Neural progenitor cell (in vitro differentiated cells): ENCODE results near the gene UBE2Z. TPM values are rescaled to one million over a fixed set of nuclear protein-coding genes. Genes with fewer than 3 reads are reported as not detected.

Source experiments
- DNase-seq: peaks from one replicate; pipeline ENCODE4 v3.0.0-alpha.2; 2016; ENCODE audit warnings: low spot score
- H2AFZ ChIP-seq: fragments of 200-600 bp; sonication (generic); replicated peaks from 2 replicates; pipeline ENCODE4 v1.6.1; 2016; ENCODE audit warnings: antibody characterized with exemption
- H3F3A ChIP-seq: fragments of 200-600 bp; sonication (generic); 2 replicates; pipeline ENCODE4 v1.6.1; 2016; ENCODE audit warnings: antibody characterized with exemption, low read depth
- H3K27ac ChIP-seq: fragments of 200-600 bp; sonication (generic); 2 replicates; pipeline ENCODE4 v1.5.1; 2016; ENCODE audit warnings: mild to moderate bottlenecking
- H3K27me3 ChIP-seq: fragments of 200-600 bp; sonication (generic); 2 replicates; pipeline ENCODE4 v1.6.1; 2016; ENCODE audit warnings: mild to moderate bottlenecking, moderate library complexity
- H3K36me3 ChIP-seq: fragments of 200-600 bp; sonication (generic); 2 replicates; pipeline ENCODE4 v1.5.1; 2016
- H3K4me1 ChIP-seq: fragments of 200-600 bp; sonication (generic); 2 replicates; pipeline ENCODE4 v1.6.1; 2016; ENCODE audit warnings: mixed run types
- H3K4me2 ChIP-seq: fragments of 200-600 bp; sonication (generic); 2 replicates; pipeline ENCODE4 v1.6.1; 2016
- H3K4me3 ChIP-seq: fragments of 200-600 bp; sonication (generic); 2 replicates; pipeline ENCODE4 v1.5.1; 2016
- H3K79me2 ChIP-seq: fragments of 200-600 bp; sonication (generic); 2 replicates; pipeline ENCODE4 v1.6.1; 2016; ENCODE audit warnings: low read depth
- H3K9ac ChIP-seq: fragments of 200-600 bp; sonication (generic); 2 replicates; pipeline ENCODE4 v1.6.1; 2016
- H3K9me3 ChIP-seq: fragments of 200-600 bp; sonication (generic); 2 replicates; pipeline ENCODE4 v1.5.1; 2016; ENCODE audit warnings: low read depth
- H4K20me1 ChIP-seq: fragments of 200-600 bp; sonication (generic); 2 replicates; pipeline ENCODE4 v1.6.1; 2016; ENCODE audit warnings: low read depth
- H3K27ac Mint-ChIP-seq: 3 replicates; pipeline ENCODE4 v1.8.0; 2021; ENCODE audit warnings: mixed read lengths
- H3K27me3 Mint-ChIP-seq: 2 replicates; pipeline ENCODE4 v1.8.0; 2022; ENCODE audit warnings: low read depth, mild to moderate bottlenecking, inconsistent platforms, moderate library complexity, mixed read lengths; ENCODE audit not compliant: insufficient read depth
- H3K36me3 Mint-ChIP-seq: 3 replicates; pipeline ENCODE4 v1.8.0; 2021; ENCODE audit warnings: mixed read lengths
- H3K4me1 Mint-ChIP-seq: 3 replicates; pipeline ENCODE4 v1.8.0; 2021; ENCODE audit warnings: mixed read lengths
- H3K4me3 Mint-ChIP-seq: 3 replicates; pipeline ENCODE4 v1.8.0; 2021; ENCODE audit warnings: mild to moderate bottlenecking, moderate library complexity, mixed read lengths
- H3K9me3 Mint-ChIP-seq: 3 replicates; pipeline ENCODE4 v1.8.0; 2020; ENCODE audit warnings: mixed read lengths
- CTCF ChIP-seq: fragments of 200-600 bp; sonication (generic); IDR thresholded peaks from 2 replicates; pipeline ENCODE4 v1.5.1; 2017; ENCODE audit warnings: antibody characterized with exemption, mild to moderate bottlenecking
- EZH2 ChIP-seq: fragments of 200-600 bp; sonication (generic); IDR thresholded peaks from 2 replicates; pipeline ENCODE4 v1.6.1; 2017; ENCODE audit warnings: antibody characterized with exemption, mild to moderate bottlenecking, moderate library complexity
- EZH2phosphoT487 ChIP-seq: fragments of 200-600 bp; sonication (generic); IDR thresholded peaks from 2 replicates; pipeline ENCODE4 v1.6.1; 2017; ENCODE audit warnings: antibody characterized with exemption
- total RNA-seq: library from RNA; depleted of rRNA; stranded (reverse); fragments of >200 nt; gene quantifications from 2 replicates; pipeline ENCODE4 v1.2.3, GENCODE V29; 2015; ENCODE audit warnings: low replicate concordance

The UBE2Z gene
- total RNA-seq: 45.5 and 57.9 TPM in 2 replicates

GRCh38 chr17:48908047-48908843, at the start of gene UBE2Z:
UBE2Z (plus strand) TSS chr17:48908407; CDS start chr17:48908504, 97 bp downstream.
- Histone ChIP-seq H3K9me3 (no peaks in the 10 kb centered on the region), H4K20me1 (peaks cover 42% of the 10 kb centered on the region), H3F3A (peaks cover 18% of the 10 kb centered on the region), H2AFZ (peak within 1 kb of the TSS; percentile 13), H3K4me2 (peak within 1 kb of the TSS; percentile 97), H3K79me2 (peaks cover 67% of the 10 kb centered on the region), H3K27ac (peak within 1 kb of the TSS; percentile 65), H3K4me3 (peak within 1 kb of the TSS; percentile 90), H3K4me1 (peaks cover 14% of the 10 kb centered on the region), H3K36me3 (no peaks in the 10 kb centered on the region), H3K27me3 (no peaks in the 10 kb centered on the region), H3K9ac (peak within 1 kb of the TSS; percentile 79)
- peak; percentile 56 for TF ChIP-seq CTCF
- no peak for TF ChIP-seq EZH2phosphoT487
- Mint-ChIP-seq H3K9me3 (no peaks in the 10 kb centered on the region), H3K4me3 (peak within 1 kb of the TSS; percentile 98), H3K36me3 (peaks cover 26% of the 10 kb centered on the region), H3K27ac (peak within 1 kb of the TSS; percentile 99), H3K4me1 (peaks cover 32% of the 10 kb centered on the region), H3K27me3 (peaks cover 6% of the 10 kb centered on the region)
- peak; percentile 97 for DNase-seq

GRCh38 chr17:48860034-48860433, 48.2 kb upstream of the UBE2Z start:
- Histone ChIP-seq H3K4me2 (no peak overlapping the region), H3K4me1 (no peaks in the 10 kb centered on the region), H3K27ac (no peak overlapping the region), H3K9me3 (no peaks in the 10 kb centered on the region), H3K4me3 (no peak overlapping the region), H3F3A (peaks cover 5% of the 10 kb centered on the region), H3K79me2 (no peaks in the 10 kb centered on the region), H2AFZ (no peak overlapping the region), H4K20me1 (no peaks in the 10 kb centered on the region), H3K9ac (no peak overlapping the region), H3K27me3 (no peaks in the 10 kb centered on the region), H3K36me3 (no peaks in the 10 kb centered on the region)
- Mint-ChIP-seq H3K4me1 (no peaks in the 10 kb centered on the region), H3K9me3 (no peaks in the 10 kb centered on the region), H3K4me3 (no peak overlapping the region), H3K27ac (no peak overlapping the region), H3K36me3 (peaks cover 7% of the 10 kb centered on the region), H3K27me3 (peaks cover 2% of the 10 kb centered on the region)
- TF ChIP-seq EZH2 (no peak), CTCF (peak; percentile 39)
- DNase-seq: no peak

GRCh38 chr17:48860456-48860855, 47.8 kb upstream of the UBE2Z start:
- TF ChIP-seq EZH2: no peak
- TF ChIP-seq CTCF: no peak
- no peak for TF ChIP-seq EZH2phosphoT487
- Mint-ChIP-seq H3K27ac (no peak overlapping the region), H3K36me3 (peaks cover 7% of the 10 kb centered on the region), H3K4me1 (no peaks in the 10 kb centered on the region), H3K27me3 (peaks cover 2% of the 10 kb centered on the region), H3K9me3 (no peaks in the 10 kb centered on the region), H3K4me3 (no peak overlapping the region)
- H3K9me3 ChIP-seq: no peaks in the 10 kb centered on the region
- no peaks in the 10 kb centered on the region for H4K20me1 ChIP-seq
- no peak overlapping the region for H2AFZ ChIP-seq
- no peak overlapping the region for H3K4me3 ChIP-seq
- no peak overlapping the region for H3K27ac ChIP-seq
- no peak overlapping the region for H3K9ac ChIP-seq
- no peaks in the 10 kb centered on the region for H3K36me3 ChIP-seq
- H3K27me3 ChIP-seq: no peaks in the 10 kb centered on the region
- H3K4me2 ChIP-seq: no peak overlapping the region
- peaks cover 5% of the 10 kb centered on the region for H3F3A ChIP-seq
- no peaks in the 10 kb centered on the region for H3K4me1 ChIP-seq
- no peak for DNase-seq
- H3K79me2 ChIP-seq: no peaks in the 10 kb centered on the region
